Measurements from ENCODE around the gene TUBGCP6.
A peak's percentile ranks its signal among the peaks of the same experiment; 100 is the strongest.

The TUBGCP6 gene

GRCh38 chr22:50244420-50245213 lies at the start of gene TUBGCP6:
Gene TUBGCP6, minus strand, starts transcription at chr22:50245023. Its CDS starts 564 bp downstream, at chr22:50244459.
- peak; percentile 91 for DNase-seq (ENCODE audit: insufficient read length, low spot score)
- FAIRE-seq, result peak; percentile 86

- DNase-seq (ENCODE audit: insufficient read length, low spot score) (no peak), FAIRE-seq (no peak)
Observed at GRCh38 chr22:50294319-50294656, 49.5 kb upstream of the TUBGCP6 start.

- FAIRE-seq (peak; percentile 96), DNase-seq (ENCODE audit: insufficient read length, low spot score) (peak; percentile 79)
Observed at GRCh38 chr22:50293441-50294318, 48.9 kb upstream of the TUBGCP6 start.

GRCh38 chr22:50292643-50293440 lies 48.0 kb upstream of the TUBGCP6 start:
- no peak for FAIRE-seq

GRCh38 chr22:50289942-50290630 lies 45.3 kb upstream of the TUBGCP6 start:
- no peak for DNase-seq (ENCODE audit: insufficient read length, low spot score)
- FAIRE-seq, result no peak

More at GRCh38 chr22:50292643-50293440, 48.0 kb upstream of the TUBGCP6 start:
- no peak for DNase-seq (ENCODE audit: insufficient read length, low spot score)

GRCh38 chr22:50289151-50289941 lies 44.5 kb upstream of the TUBGCP6 start:
- FAIRE-seq (no peak), DNase-seq (ENCODE audit: insufficient read length, low spot score) (no peak)

GRCh38 chr22:50287731-50288130 lies 42.9 kb upstream of the TUBGCP6 start:
- no peak for DNase-seq (ENCODE audit: insufficient read length, low spot score)
- FAIRE-seq, result no peak

GRCh38 chr22:50286701-50287318 lies 42.0 kb upstream of the TUBGCP6 start:
- no peak for FAIRE-seq
- DNase-seq (ENCODE audit: insufficient read length, low spot score), result no peak

GRCh38 chr22:50286275-50286674 lies 41.5 kb upstream of the TUBGCP6 start:
- DNase-seq (ENCODE audit: insufficient read length, low spot score), result no peak
- no peak for FAIRE-seq

- DNase-seq (ENCODE audit: insufficient read length, low spot score) (no peak), FAIRE-seq (no peak)
Observed at GRCh38 chr22:50285568-50286229, 40.9 kb upstream of the TUBGCP6 start.

GRCh38 chr22:50284479-50284878 lies 39.7 kb upstream of the TUBGCP6 start:
- no peak for DNase-seq (ENCODE audit: insufficient read length, low spot score)
- FAIRE-seq, result no peak

GRCh38 chr22:50283821-50284220 lies 39.0 kb upstream of the TUBGCP6 start:
- DNase-seq (ENCODE audit: insufficient read length, low spot score), result no peak
- FAIRE-seq, result no peak

- FAIRE-seq, result peak; percentile 89
Observed at GRCh38 chr22:50282361-50283155, 37.7 kb upstream of the TUBGCP6 start.

GRCh38 chr22:50281957-50282356 lies 37.1 kb upstream of the TUBGCP6 start:
- DNase-seq (ENCODE audit: insufficient read length, low spot score) (no peak), FAIRE-seq (no peak)

More at GRCh38 chr22:50282361-50283155, 37.7 kb upstream of the TUBGCP6 start:
- DNase-seq (ENCODE audit: insufficient read length, low spot score), result peak; percentile 84

GRCh38 chr22:50281384-50281760 lies 36.5 kb upstream of the TUBGCP6 start:
- DNase-seq (ENCODE audit: insufficient read length, low spot score) (no peak), FAIRE-seq (no peak)

GRCh38 chr22:50280708-50281383 lies 36.0 kb upstream of the TUBGCP6 start:
- FAIRE-seq, result no peak
- DNase-seq (ENCODE audit: insufficient read length, low spot score), result no peak

- FAIRE-seq (no peak), DNase-seq (ENCODE audit: insufficient read length, low spot score) (no peak)
Observed at GRCh38 chr22:50280022-50280707, 35.3 kb upstream of the TUBGCP6 start.

Measured in HTR-8/SVneo (cell line).